Trophoblast cell (in vitro differentiated cells and primary cell): ENCODE results near the gene TFPT.

Source experiments
- DNase-seq, 2 donors: peaks; one replicate each; pipeline ENCODE4 v3.0.0-alpha.2; 2016
- H2AFZ ChIP-seq: 2 replicates; pipeline ENCODE4 v1.6.1; 2013; ENCODE audit warnings: low read length, moderate library complexity, mild to moderate bottlenecking; ENCODE audit not compliant: insufficient read depth, poor library complexity
- H2AK5ac ChIP-seq: 2 replicates; pipeline ENCODE4 v1.6.1; 2013; ENCODE audit warnings: mild to moderate bottlenecking, low read length
- H2BK120ac ChIP-seq: 2 replicates; pipeline ENCODE4 v1.6.1; 2013; ENCODE audit warnings: low read length, mild to moderate bottlenecking, moderate library complexity; ENCODE audit not compliant: insufficient read depth, poor library complexity
- H2BK12ac ChIP-seq: 2 replicates; pipeline ENCODE4 v1.6.1; 2013; ENCODE audit warnings: mild to moderate bottlenecking, low read length, moderate library complexity
- H2BK5ac ChIP-seq: 2 replicates; pipeline ENCODE4 v1.6.1; 2013; ENCODE audit warnings: low read length, low read depth, moderate library complexity, mild to moderate bottlenecking; ENCODE audit not compliant: poor library complexity
- H3K14ac ChIP-seq: 2 replicates; pipeline ENCODE4 v1.6.1; 2013; ENCODE audit warnings: mild to moderate bottlenecking, low read length
- H3K18ac ChIP-seq: 2 replicates; pipeline ENCODE4 v1.6.1; 2013; ENCODE audit warnings: mild to moderate bottlenecking, low read length
- H3K23ac ChIP-seq: 2 replicates; pipeline ENCODE4 v1.6.1; 2013; ENCODE audit warnings: low read length
- H3K27ac ChIP-seq: 2 replicates; pipeline ENCODE4 v1.5.1; 2013; ENCODE audit warnings: low read depth, mild to moderate bottlenecking, inconsistent platforms, low read length, moderate library complexity
- H3K27me3 ChIP-seq: 2 replicates; pipeline ENCODE4 v1.6.1; 2013; ENCODE audit warnings: inconsistent platforms, mild to moderate bottlenecking, low read length, moderate library complexity; ENCODE audit not compliant: insufficient read depth
- H3K36me3 ChIP-seq, 2 experiments: 1 replicate in 1 of 2; 2 replicates in 1 of 2; pipeline ENCODE4 v1.6.1; 2013; ENCODE audit warnings: low read length in 2 of 2, mild to moderate bottlenecking in 2 of 2, moderate library complexity in 1 of 2; ENCODE audit not compliant: insufficient read depth in 2 of 2, control insufficient read depth in 1 of 2
- H3K4ac ChIP-seq: 2 replicates; pipeline ENCODE4 v1.6.1; 2013; ENCODE audit warnings: low read depth, mild to moderate bottlenecking, low read length, moderate library complexity
- H3K4me1 ChIP-seq, 2 experiments: 1 replicate in 1 of 2; 2 replicates in 1 of 2; pipeline ENCODE4 v1.6.1; 2013; ENCODE audit warnings: low read length in 2 of 2, mild to moderate bottlenecking in 2 of 2, moderate library complexity in 1 of 2; ENCODE audit not compliant: insufficient read depth in 2 of 2, control insufficient read depth in 1 of 2
- H3K4me2 ChIP-seq: 2 replicates; pipeline ENCODE4 v1.6.1; 2013; ENCODE audit warnings: inconsistent platforms, mild to moderate bottlenecking, low read length, moderate library complexity
- H3K4me3 ChIP-seq: 2 replicates; pipeline ENCODE4 v1.5.1; 2013; ENCODE audit warnings: mild to moderate bottlenecking, low read depth, low read length, inconsistent platforms
- H3K79me1 ChIP-seq: one replicate; pipeline ENCODE4 v1.6.1; 2013; ENCODE audit warnings: low read length
- H3K79me2 ChIP-seq: 2 replicates; pipeline ENCODE4 v1.6.1; 2013; ENCODE audit warnings: low read length, mild to moderate bottlenecking; ENCODE audit not compliant: control insufficient read depth, insufficient read depth, poor library complexity
- H3K9ac ChIP-seq: 2 replicates; pipeline ENCODE4 v1.6.1; 2013; ENCODE audit warnings: mild to moderate bottlenecking, low read length
- H3K9me3 ChIP-seq: 2 replicates; pipeline ENCODE4 v1.6.1; 2013; ENCODE audit warnings: low read depth, mild to moderate bottlenecking, control low read depth, inconsistent platforms, low read length; ENCODE audit not compliant: insufficient read depth
- H4K12ac ChIP-seq: 2 replicates; pipeline ENCODE4 v1.6.1; 2013; ENCODE audit warnings: low read depth, mild to moderate bottlenecking, low read length, moderate library complexity
- H4K8ac ChIP-seq: 2 replicates; pipeline ENCODE4 v1.6.1; 2013; ENCODE audit warnings: low read depth, mild to moderate bottlenecking, low read length, moderate library complexity
- H4K91ac ChIP-seq: one replicate; pipeline ENCODE4 v1.6.1; 2013; ENCODE audit warnings: low read depth, mild to moderate bottlenecking, low read length, moderate library complexity
- WGBS: extraction: QIAGEN DNeasy Blood & Tissue Kit; methylation state at CpG from one replicate; pipeline ENCODE4 v1.1.7; 2013; ENCODE audit warnings: missing lambda C conversion rate; ENCODE audit not compliant: insufficient read length, insufficient coverage; ENCODE audit errors: extremely low coverage; 5-methylcytosine and 5-hydroxymethylcytosine counted together

TFPT gene

GRCh38 chr19:54128441-54128725 lies 12.9 kb upstream of the TFPT start:
- H3K27me3 ChIP-seq, result no peaks in the 10 kb centered on the region
- H4K91ac ChIP-seq, result no peak overlapping the region
- no peak overlapping the region for H2BK120ac ChIP-seq
- no peaks in the 10 kb centered on the region for H3K79me1 ChIP-seq
- H2AK5ac ChIP-seq, result no peak overlapping the region
- no peak overlapping the region for H3K4me2 ChIP-seq
- H3K9me3 ChIP-seq, result peaks cover 1% of the 10 kb centered on the region
- no peak overlapping the region for H3K4me3 ChIP-seq
- H4K8ac ChIP-seq, result no peak overlapping the region
- no peak overlapping the region for H4K12ac ChIP-seq
- H2AFZ ChIP-seq, result no peak overlapping the region
- no peaks in the 10 kb centered on the region for H3K4me1 ChIP-seq
- H3K23ac ChIP-seq, result no peak overlapping the region
- no peak overlapping the region for H3K9ac ChIP-seq
- H3K14ac ChIP-seq, result no peak overlapping the region
- H3K36me3 ChIP-seq, result peaks cover 79 to 80% of the 10 kb centered on the region in 2 experiments
- no CpG with 5 or more reads among the region's 20 CpGs for WGBS
- H3K27ac ChIP-seq, result no peak overlapping the region
- no peak overlapping the region for H2BK12ac ChIP-seq
- no peak overlapping the region for H2BK5ac ChIP-seq
- no peak overlapping the region for H3K18ac ChIP-seq
- no peaks in the 10 kb centered on the region for H3K79me2 ChIP-seq
- no peak overlapping the region for H3K4ac ChIP-seq
- DNase-seq, result no peak

GRCh38 chr19:54127688-54128440 lies 12.4 kb upstream of the TFPT start:
- no peak overlapping the region for H3K23ac ChIP-seq
- H3K36me3 ChIP-seq, result peaks cover 82% of the 10 kb centered on the region in 2 experiments
- no peak overlapping the region for H3K4me3 ChIP-seq
- no peak for DNase-seq
- H3K79me2 ChIP-seq, result no peaks in the 10 kb centered on the region
- no peak overlapping the region for H2BK5ac ChIP-seq
- H4K12ac ChIP-seq, result no peak overlapping the region
- no peak overlapping the region for H2AFZ ChIP-seq
- H3K4me2 ChIP-seq, result no peak overlapping the region
- no peaks in the 10 kb centered on the region for H3K79me1 ChIP-seq
- no peak overlapping the region for H3K9ac ChIP-seq
- no peaks in the 10 kb centered on the region for H3K4me1 ChIP-seq
- H2AK5ac ChIP-seq, result no peak overlapping the region
- WGBS, result no CpG with 5 or more reads among the region's 44 CpGs
- peaks cover 1% of the 10 kb centered on the region for H3K9me3 ChIP-seq
- no peak overlapping the region for H3K18ac ChIP-seq
- H2BK12ac ChIP-seq, result no peak overlapping the region
- H2BK120ac ChIP-seq, result no peak overlapping the region
- no peak overlapping the region for H3K4ac ChIP-seq
- no peaks in the 10 kb centered on the region for H3K27me3 ChIP-seq
- H3K14ac ChIP-seq, result no peak overlapping the region
- H4K8ac ChIP-seq, result no peak overlapping the region
- H3K27ac ChIP-seq, result no peak overlapping the region
- no peak overlapping the region for H4K91ac ChIP-seq

- Histone ChIP-seq H3K79me2 (no peaks in the 10 kb centered on the region), H3K36me3 (peaks cover 86 to 89% of the 10 kb centered on the region in 2 experiments), H3K4ac (no peak overlapping the region), H2BK5ac (no peak overlapping the region), H4K12ac (no peak overlapping the region), H3K27ac (no peak overlapping the region), H2AK5ac (no peak overlapping the region), H3K4me1 (no peaks in the 10 kb centered on the region), H4K8ac (no peak overlapping the region), H3K23ac (no peak overlapping the region), H3K18ac (no peak overlapping the region), H2BK120ac (no peak overlapping the region), H4K91ac (no peak overlapping the region), H3K79me1 (no peaks in the 10 kb centered on the region), H3K14ac (no peak overlapping the region), H3K9me3 (peaks cover 1% of the 10 kb centered on the region), H2BK12ac (no peak overlapping the region), H3K27me3 (no peaks in the 10 kb centered on the region), H2AFZ (no peak overlapping the region), H3K4me3 (no peak overlapping the region), H3K4me2 (no peak overlapping the region), H3K9ac (no peak overlapping the region)
- DNase-seq, result no peak
- no CpG with 5 or more reads among the region's 9 CpGs for WGBS
Measured at GRCh38 chr19:54125713-54126112, 10.3 kb upstream of the TFPT start.

GRCh38 chr19:54124393-54124792 lies 8.9 kb upstream of the TFPT start:
- no peak for DNase-seq

More at GRCh38 chr19:54124393-54124792, 8.9 kb upstream of the TFPT start:
- peaks cover 1% of the 10 kb centered on the region for H3K9me3 ChIP-seq
- H3K9ac ChIP-seq, result no peak overlapping the region
- H3K4me1 ChIP-seq, result no peaks in the 10 kb centered on the region
- no peak overlapping the region for H3K18ac ChIP-seq
- H2AFZ ChIP-seq, result no peak overlapping the region
- H3K14ac ChIP-seq, result no peak overlapping the region
- H2AK5ac ChIP-seq, result no peak overlapping the region
- no peaks in the 10 kb centered on the region for H3K79me2 ChIP-seq
- no peak overlapping the region for H3K27ac ChIP-seq
- no peak overlapping the region for H3K4me2 ChIP-seq
- no peak overlapping the region for H3K4ac ChIP-seq
- no peak overlapping the region for H4K8ac ChIP-seq
- H3K23ac ChIP-seq, result no peak overlapping the region
- H3K4me3 ChIP-seq, result no peak overlapping the region
- no peaks in the 10 kb centered on the region for H3K79me1 ChIP-seq
- H4K91ac ChIP-seq, result no peak overlapping the region
- H2BK120ac ChIP-seq, result no peak overlapping the region
- H3K27me3 ChIP-seq, result no peaks in the 10 kb centered on the region
- H3K36me3 ChIP-seq, result peaks cover 89 to 94% of the 10 kb centered on the region in 2 experiments
- no peak overlapping the region for H2BK12ac ChIP-seq
- WGBS, result no CpG with 5 or more reads among the region's 19 CpGs
- no peak overlapping the region for H2BK5ac ChIP-seq
- H4K12ac ChIP-seq, result no peak overlapping the region
